ENCODE data around the gene DMD.

The DMD gene

DNA sequence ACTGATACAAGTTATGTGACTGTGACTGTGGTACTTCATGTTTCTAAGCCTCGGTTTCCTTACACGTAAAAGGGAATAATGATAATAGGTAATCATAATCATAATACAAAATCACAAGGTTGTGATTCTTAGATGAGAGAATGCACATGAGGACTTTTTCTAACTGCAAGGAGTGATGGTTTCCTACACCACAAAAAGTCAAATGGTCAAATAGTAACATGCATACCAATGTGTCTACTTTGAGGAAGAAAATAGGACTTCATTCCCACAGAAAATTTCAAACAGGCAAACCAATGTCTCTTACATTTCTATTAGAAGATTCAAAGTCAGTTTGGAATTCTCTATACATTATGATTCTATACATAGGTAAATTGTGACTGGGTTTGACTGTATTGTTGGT is 1770.8 kb downstream of the DMD start:
- DNase-seq (ENCODE audit: low read depth): no peak
- H3K4me3 ChIP-seq (ENCODE audit: low read depth, low read length): no peak overlapping the region
- no peak for TF ChIP-seq CTCF (IDR thresholded peaks at IDR 0.05; ENCODE audit: control insufficient read depth, extremely low read depth, insufficient read depth)

- TF ChIP-seq CTCF (IDR thresholded peaks at IDR 0.05; ENCODE audit: control insufficient read depth, extremely low read depth, insufficient read depth): no peak
- no peak for DNase-seq (ENCODE audit: low read depth)
- no peak overlapping the region for H3K4me3 ChIP-seq (ENCODE audit: low read depth, low read length)
Observed at GRCh38 chrX:31436424-31436823, 1774.9 kb downstream of the DMD start.

DNA sequence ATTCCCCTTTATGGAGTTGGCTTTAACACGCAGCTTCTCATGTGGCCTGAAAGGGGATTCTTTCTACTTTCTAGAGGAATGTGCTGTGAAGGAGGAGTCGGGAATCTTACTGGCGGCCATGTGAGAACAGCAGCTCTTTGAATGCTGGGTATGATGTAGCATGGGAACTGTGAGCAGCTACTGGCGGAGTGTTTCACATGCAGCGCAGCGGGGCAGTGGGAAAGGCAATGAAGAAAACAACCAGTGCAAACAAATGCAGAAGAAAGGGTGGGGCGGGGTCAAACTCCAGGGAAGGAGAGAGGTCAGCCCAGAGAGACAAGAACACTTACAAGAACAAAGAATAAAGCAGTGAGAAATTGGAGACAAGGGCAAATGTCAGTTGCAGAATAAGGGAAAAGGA is 1775.8 kb downstream of the DMD start:
- TF ChIP-seq CTCF (IDR thresholded peaks at IDR 0.05; ENCODE audit: control insufficient read depth, extremely low read depth, insufficient read depth): no peak
- DNase-seq (ENCODE audit: low read depth): no peak

GRCh38 chrX:31433856-31434255 is 1777.5 kb downstream of the DMD start:
- DNase-seq (ENCODE audit: low read depth): no peak
- no peak overlapping the region for H3K4me3 ChIP-seq (ENCODE audit: low read depth, low read length)
- TF ChIP-seq CTCF (IDR thresholded peaks at IDR 0.05; ENCODE audit: control insufficient read depth, extremely low read depth, insufficient read depth): no peak

More for the DNA sequence above, 1775.8 kb downstream of the DMD start:
- no peak overlapping the region for H3K4me3 ChIP-seq (ENCODE audit: low read depth, low read length)

- no peak overlapping the region for H3K4me3 ChIP-seq (ENCODE audit: low read depth, low read length)
- DNase-seq (ENCODE audit: low read depth): no peak
- TF ChIP-seq CTCF (IDR thresholded peaks at IDR 0.05; ENCODE audit: control insufficient read depth, extremely low read depth, insufficient read depth): no peak
Observed at GRCh38 chrX:31429915-31430314, 1781.4 kb downstream of the DMD start.

- H3K4me3 ChIP-seq (ENCODE audit: low read depth, low read length): no peak overlapping the region
- DNase-seq (ENCODE audit: low read depth): peak; percentile 27
- TF ChIP-seq CTCF (IDR thresholded peaks at IDR 0.05; ENCODE audit: control insufficient read depth, extremely low read depth, insufficient read depth): peak; percentile 53
Observed at GRCh38 chrX:31423609-31424189, 1787.7 kb downstream of the DMD start.

GRCh38 chrX:31421441-31421840 is 1789.9 kb downstream of the DMD start:
- DNase-seq (ENCODE audit: low read depth): no peak
- H3K4me3 ChIP-seq (ENCODE audit: low read depth, low read length): no peak overlapping the region
- no peak for TF ChIP-seq CTCF (IDR thresholded peaks at IDR 0.05; ENCODE audit: control insufficient read depth, extremely low read depth, insufficient read depth)
